Dedifferentiated amniotic fluid mesenchymal stem cell (primary cell): ENCODE data around the gene HBB.
A peak's percentile ranks its signal among the peaks of the same experiment; 100 is the strongest.

Experiments
- DNase-seq: peaks from one replicate; pipeline ENCODE4 v3.0.0-alpha.2; 2016; ENCODE audit errors: extremely low spot score

Gene HBB

DNA sequence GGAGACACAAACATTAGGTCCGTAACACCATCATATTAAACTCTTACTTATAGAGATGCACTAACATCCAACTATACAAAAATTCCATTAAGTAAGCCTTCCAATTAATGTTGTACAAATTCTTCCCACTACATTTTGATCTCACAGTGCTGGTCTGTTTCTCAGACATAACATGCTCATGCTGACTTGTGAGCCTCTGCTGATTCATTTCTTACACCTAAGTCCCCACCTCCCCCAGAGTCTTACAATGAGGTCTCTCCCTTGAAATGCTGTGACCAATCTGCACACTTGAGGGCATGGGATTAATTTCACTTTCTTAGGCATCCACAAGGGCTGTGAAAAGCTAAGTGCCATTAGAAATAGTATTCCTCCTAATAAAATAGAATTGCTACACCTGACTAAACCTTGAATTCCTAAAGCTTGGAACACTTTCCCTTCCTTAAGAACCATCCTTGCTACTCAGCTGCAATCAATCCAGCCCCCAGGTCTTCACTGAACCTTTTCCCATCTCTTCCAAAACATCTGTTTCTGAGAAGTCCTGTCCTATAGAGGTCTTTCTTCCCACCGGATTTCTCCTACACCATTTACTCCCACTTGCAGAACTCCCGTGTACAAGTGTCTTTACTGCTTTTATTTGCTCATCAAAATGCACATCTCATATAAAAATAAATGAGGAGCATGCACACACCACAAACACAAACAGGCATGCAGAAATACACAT lies 20.8 kb upstream of the HBB start:
- DNase-seq = no peak

GRCh38 chr11:5246772-5247471 lies 20.1 kb upstream of the HBB start:
- DNase-seq = no peak

GRCh38 chr11:5245155-5245554 lies 18.3 kb upstream of the HBB start:
- DNase-seq = no peak

- no peak for DNase-seq
Observed at GRCh38 chr11:5243816-5244180, 16.9 kb upstream of the HBB start.

GRCh38 chr11:5242933-5243815 lies 16.3 kb upstream of the HBB start:
- DNase-seq = no peak

DNA sequence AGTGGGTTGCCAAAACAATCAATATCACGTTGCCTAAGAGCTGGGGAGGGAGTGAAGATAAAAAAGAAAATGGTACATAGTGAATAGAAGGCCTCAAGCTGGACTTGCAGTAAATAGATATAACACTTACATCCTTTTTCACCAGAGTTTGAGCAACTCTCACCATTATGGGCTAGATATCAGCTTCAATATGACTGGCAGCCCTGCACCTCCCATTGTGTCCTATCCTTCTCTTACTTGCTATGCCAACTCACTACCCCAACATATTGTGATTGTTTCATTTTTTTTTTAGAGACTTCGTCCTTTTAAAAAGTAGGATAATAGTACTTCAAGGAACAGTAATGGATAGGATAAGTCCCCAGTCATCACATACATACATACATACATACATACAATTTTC lies 15.3 kb upstream of the HBB start:
- DNase-seq = no peak

- DNase-seq = no peak
Observed at GRCh38 chr11:5241458-5241857, 14.6 kb upstream of the HBB start.

GRCh38 chr11:5240458-5240857 lies 13.6 kb upstream of the HBB start:
- no peak for DNase-seq

DNA sequence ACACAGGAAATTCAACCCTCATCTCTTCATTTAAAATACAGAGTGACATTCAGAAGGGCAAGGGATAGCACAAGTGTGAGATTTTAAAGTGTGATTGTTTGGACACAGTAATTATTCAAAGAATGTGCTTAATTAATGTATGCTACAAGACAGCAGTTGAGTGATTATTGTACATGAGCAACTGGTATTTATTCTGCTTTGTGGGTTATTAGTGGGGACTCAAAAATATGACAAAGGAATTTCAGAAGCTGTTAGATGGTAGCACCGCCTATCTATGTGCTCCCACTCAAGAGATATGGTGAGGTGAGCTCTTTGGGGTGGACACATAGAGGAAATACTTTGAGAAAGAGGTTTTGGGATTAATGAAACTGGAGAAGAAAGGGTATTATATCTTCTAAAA lies 13.2 kb upstream of the HBB start:
- no peak for DNase-seq

DNA sequence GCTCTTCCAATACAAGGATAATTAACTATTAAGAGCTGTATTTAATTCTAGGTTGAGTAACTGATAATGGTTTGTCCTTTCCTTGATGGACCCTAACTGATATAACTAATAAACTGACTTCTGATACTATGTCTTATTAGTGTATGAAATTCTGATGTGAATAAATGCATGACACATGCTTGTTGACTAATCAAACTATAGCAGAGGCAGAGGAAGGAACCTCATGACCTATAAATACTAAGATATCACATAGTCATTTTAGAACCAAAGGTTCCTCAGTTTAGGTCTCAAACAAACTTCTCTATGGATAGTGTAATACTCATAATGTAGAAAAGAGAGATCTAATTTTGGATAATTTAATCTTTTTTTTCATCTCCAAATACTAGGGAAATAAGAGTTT lies 12.2 kb upstream of the HBB start:
- DNase-seq = no peak

DNA sequence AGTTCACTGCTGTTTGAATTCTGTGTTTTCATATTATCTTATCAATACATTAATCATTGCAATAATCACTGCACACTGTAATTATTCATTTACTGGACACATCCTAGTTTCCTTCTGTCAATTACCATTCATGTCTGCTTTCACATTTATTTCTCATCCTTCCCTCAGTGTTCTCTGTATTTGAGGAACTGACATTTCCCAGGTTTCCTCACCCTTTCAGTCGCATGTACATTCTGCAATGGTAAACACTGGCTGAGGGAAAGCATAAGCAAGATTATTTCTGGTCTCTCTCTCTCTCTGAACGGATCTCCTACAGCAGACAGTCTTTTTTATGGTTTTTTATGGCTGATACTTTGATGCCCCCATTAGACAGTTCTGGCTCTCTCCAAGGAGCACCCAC lies 11.6 kb upstream of the HBB start:
- no peak for DNase-seq

GRCh38 chr11:5237420-5237819 lies 10.5 kb upstream of the HBB start:
- DNase-seq = no peak

DNA sequence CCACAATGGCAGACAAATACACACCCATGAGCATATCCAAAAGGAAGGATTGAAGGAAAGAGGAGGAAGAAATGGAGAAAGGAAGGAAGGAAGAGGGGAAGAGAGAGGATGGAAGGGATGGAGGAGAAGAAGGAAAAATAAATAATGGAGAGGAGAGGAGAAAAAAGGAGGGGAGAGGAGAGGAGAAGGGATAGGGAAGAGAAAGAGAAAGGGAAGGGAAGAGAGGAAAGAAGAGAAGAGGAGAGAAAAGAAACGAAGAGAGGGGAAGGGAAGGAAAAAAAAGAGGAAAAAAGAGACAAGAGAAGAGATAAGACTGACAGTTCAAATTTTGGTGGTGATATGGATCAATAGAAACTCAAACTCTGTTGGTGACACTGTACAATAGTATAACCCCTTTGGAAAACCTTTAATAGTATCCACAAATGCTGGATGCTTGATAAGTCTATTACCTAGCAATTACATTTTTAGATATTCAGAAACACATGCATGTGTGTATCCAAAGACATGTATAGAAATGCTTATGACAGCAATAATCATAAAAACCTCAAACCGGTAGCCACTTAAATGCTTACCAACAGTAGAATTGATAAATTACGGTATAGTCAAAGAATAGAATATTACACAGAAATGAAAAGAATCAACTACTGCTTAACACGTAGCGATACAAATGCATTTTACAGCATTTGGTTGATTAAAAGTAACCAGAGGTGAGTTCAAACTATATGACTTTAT lies 8.7 kb upstream of the HBB start:
- no peak for DNase-seq

DNA sequence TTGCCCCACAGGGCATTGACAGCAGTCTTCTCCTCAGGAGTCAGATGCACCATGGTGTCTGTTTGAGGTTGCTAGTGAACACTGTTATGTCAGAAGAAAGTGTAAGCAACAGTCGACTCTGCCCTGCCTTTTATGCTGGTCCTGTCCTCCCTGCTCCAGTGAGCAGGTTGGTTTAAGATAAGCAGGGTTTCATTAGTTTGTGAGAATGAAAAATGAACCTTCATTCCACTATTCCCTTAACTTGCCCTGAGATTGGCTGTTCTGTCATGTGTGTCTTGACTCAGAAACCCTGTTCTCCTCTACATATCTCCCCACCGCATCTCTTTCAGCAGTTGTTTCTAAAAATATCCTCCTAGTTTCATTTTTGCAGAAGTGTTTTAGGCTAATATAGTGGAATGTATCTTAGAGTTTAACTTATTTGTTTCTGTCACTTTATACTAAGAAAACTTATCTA lies 7.5 kb upstream of the HBB start, which contains the start of gene HBD:
TSS of gene HBD (minus strand) at position 103 of the 454 bp plus-strand sequence. CDS start at position 53, 50 bp downstream.
- peak; percentile 27 for DNase-seq

GRCh38 chr11:5233307-5233706 lies 6.4 kb upstream of the HBB start:
- no peak for DNase-seq

DNA sequence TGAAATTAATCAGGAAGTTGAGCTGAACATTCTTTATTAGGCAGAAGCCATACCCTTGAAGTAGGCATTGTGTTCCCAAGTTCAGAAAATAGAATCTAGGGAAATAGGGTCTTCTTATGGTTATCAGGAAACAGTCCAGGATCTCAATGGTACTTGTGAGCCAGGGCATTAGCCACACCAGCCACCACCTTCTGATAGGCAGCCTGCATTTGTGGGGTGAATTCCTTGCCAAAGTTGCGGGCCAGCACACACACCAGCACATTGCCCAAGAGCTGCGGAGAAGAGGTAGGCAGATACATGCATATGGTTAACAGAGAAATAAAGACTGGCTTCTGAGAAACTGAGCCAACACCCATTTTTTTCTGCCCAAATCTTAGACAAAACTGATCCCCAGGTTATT lies 6.0 kb upstream of the HBB start:
- DNase-seq = no peak

DNA sequence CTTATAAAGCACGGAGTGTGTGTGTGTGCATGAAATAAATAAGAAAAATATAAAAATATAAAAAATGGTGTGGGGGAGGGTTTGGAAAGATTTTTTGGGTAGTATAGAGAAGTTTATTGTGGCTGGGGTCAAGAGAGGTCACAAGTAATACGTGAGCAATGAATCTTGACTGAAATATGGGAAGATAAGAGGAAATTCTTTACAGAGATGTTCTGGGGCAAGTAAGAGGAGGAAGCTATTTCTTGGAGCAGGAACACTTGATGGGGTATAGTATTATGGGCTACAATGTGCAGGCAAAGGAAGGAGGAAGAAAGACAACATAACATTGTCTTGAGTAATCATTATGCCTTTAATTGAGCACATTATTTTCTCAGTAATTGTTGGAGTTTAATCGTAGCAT lies 5.3 kb upstream of the HBB start:
- no peak for DNase-seq

GRCh38 chr11:5231111-5231510 lies 4.2 kb upstream of the HBB start:
- no peak for DNase-seq

- no peak for DNase-seq
Observed at GRCh38 chr11:5230266-5230665, 3.4 kb upstream of the HBB start.

DNA sequence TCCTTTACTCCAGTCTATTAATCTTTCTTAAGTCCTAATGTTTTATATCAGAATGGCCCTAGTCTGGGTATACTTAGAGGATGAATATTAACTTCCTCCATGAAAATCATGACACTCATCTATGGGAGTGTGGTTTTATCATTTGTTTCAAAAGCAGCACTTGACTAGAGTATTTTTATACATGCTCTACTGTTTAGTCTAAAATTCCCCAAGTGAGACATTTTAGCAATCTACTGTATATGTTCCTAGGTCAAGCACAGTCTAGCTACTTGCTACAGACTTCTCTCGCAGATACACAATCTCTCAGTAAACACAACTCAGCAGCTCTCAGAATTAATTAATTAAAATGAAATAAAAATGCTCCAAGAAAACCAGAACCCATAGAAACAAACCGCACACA lies 2.9 kb upstream of the HBB start:
- no peak for DNase-seq

DNA sequence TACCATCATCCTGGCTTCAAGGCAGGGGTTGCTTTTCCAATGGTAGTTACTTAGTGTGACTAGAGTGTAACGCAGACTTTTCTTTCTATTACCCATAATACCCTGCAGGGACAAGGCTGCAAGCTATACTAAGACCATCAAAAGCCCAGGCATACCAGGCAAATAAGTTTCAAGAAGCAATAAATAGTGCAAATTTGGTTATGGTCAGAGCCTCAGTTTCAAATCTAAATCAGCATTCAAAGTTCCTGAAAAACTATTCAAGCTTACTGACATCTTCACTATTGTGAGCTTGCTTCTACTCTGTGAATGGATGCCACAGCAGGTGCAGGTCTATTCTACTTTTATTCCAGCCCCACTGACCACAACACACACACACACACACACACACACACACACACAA lies 2.5 kb upstream of the HBB start:
- no peak for DNase-seq

DNA sequence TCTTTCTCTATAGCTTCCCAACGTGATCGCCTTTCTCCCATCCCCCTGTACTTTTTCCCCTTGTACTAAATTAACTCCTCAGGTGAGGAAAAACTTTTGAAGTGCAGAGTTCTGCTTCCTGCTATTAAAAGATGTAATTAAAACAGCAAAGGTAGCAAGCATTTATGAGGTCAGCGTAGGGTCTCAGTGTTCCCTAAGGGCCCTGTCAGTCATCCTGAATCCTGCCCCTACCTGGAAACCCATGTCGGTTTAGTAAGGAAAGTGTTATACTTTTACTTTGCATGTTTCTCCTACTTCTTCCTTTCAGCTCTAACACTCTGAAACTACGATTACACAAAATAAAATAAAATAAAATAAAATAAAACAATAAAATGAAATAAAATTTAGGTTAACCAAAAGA lies 1.3 kb upstream of the HBB start:
- DNase-seq = no peak
